ENCODE measurements around the gene PRPF6.

- TF ChIP-seq CTCF (IDR thresholded peaks at IDR 0.05) (no peak), EZH2 (IDR thresholded peaks at IDR 0.05) (no peak)
Observed at GRCh38 chr20:64025101-64025825, 44.3 kb downstream of the PRPF6 start.
